Measurements from ENCODE around the gene ATXN1. TPM values are rescaled to one million over a fixed set of nuclear protein-coding genes. Genes with fewer than 3 reads are reported as not detected.

The ATXN1 gene
- total and polyA plus RNA-seq, 2 of the 8 experiments (the other 6 are each of a cell fraction or from before 2014, with no cell fraction given), result 1.6 to 4.0 TPM

GRCh38 chr6:16483315-16483875 is 277.9 kb downstream of the ATXN1 start:
- Histone ChIP-seq H4K20me1 (replicated peaks in 1 of 2; ENCODE audit: control insufficient read depth in 1 of 2, insufficient read depth in 2 of 2, low read length in 2 of 2) (no peaks in the 10 kb centered on the region), H2BK20ac (ENCODE audit: low read length) (no peak overlapping the region), H4K8ac (ENCODE audit: extremely low read depth, insufficient read depth, low read length) (no peak overlapping the region), H3K27ac (ENCODE audit: low read depth, low read length) (no peak overlapping the region), H3K36me3 (ENCODE audit: control insufficient read depth in 2 of 4, insufficient read depth in 4 of 4, low read length in 3 of 4) (no peaks in the 10 kb centered on the region), H3K9me3 (ENCODE audit: insufficient read depth in 2 of 2, low read depth in 1 of 2, low read length in 1 of 2) (peaks cover 0 to 4% of the 10 kb centered on the region in 2 experiments; a peak in 2 of 4 replicates), H4K5ac (ENCODE audit: insufficient read length, low read depth, low read length) (no peak overlapping the region), H3K79me2 (ENCODE audit: control insufficient read depth in 1 of 2, insufficient read depth in 2 of 2, low read length in 2 of 2) (no peaks in the 10 kb centered on the region), H2AFZ (ENCODE audit: low read length) (no peak overlapping the region), H3K56ac (replicated peaks; ENCODE audit: insufficient read length, low read depth, low read length) (no peak overlapping the region), H3K4me1 (replicated peaks in 1 of 4; ENCODE audit: control insufficient read depth in 3 of 4, insufficient read depth in 4 of 4, low read length in 3 of 4) (peaks cover 0 to 3% (median 1%) of the 10 kb centered on the region in 4 experiments; a peak in 1 of 7 replicates), H3K23me2 (ENCODE audit: low read depth, low read length) (no peaks in the 10 kb centered on the region; the same call in 1 of the 2 replicates), H2BK120ac (replicated peaks; ENCODE audit: low read depth, low read length) (no peak overlapping the region), H2AK5ac (ENCODE audit: low read depth, low read length) (no peak overlapping the region), H2BK15ac (ENCODE audit: low read length) (no peak overlapping the region), H3K14ac (ENCODE audit: insufficient read length) (no peak overlapping the region), H3K18ac (ENCODE audit: extremely low read depth, low read length) (no peak overlapping the region), H3K79me1 (ENCODE audit: low read depth, low read length) (no peaks in the 10 kb centered on the region), H3K4me2 (ENCODE audit: insufficient read depth in 1 of 2, low read depth in 2 of 2, low read length in 2 of 2) (no peak overlapping the region), H3K23ac (ENCODE audit: insufficient read length) (no peak overlapping the region), H2BK12ac (ENCODE audit: low read depth, low read length) (no peak overlapping the region), H3K27me3 (replicated peaks in 1 of 4; ENCODE audit: control insufficient read depth in 3 of 4, extremely low read depth in 1 of 4, insufficient read depth in 3 of 4, low read length in 3 of 4) (no peaks in the 10 kb centered on the region), H2BK5ac (ENCODE audit: low read depth, low read length) (no peak overlapping the region), H4K91ac (replicated peaks; ENCODE audit: insufficient read length, low read length) (no peak overlapping the region), H3K4me3 (ENCODE audit: extremely low read depth in 1 of 4, insufficient read depth in 2 of 4, low read depth in 3 of 4, low read length in 4 of 4) (no peak overlapping the region), H3K4ac (replicated peaks; ENCODE audit: insufficient read length, low read depth, low read length) (no peak overlapping the region), H3K9ac (replicated peaks in 1 of 4; ENCODE audit: extremely low read depth in 1 of 4, low read depth in 3 of 4, low read length in 3 of 4) (no peak overlapping the region)
- no peak for DNase-seq (ENCODE audit: low read depth in 1 of 2, low spot score in 2 of 2)
- 77% methylated on average over 2 of the region's 2 CpGs; no CpG with 5 or more reads in 1 of the 2 experiments for WGBS, 2 experiments (ENCODE audit: extremely low coverage in 1 of 2, insufficient coverage in 1 of 2, insufficient read length in 1 of 2, insufficient replicate concordance in 2 of 2, low coverage in 1 of 2, low lambda C conversion rate in 2 of 2, missing lambda C conversion rate in 1 of 2)
- CTCF ChIA-PET (ENCODE audit: partially characterized antibody), result no interaction called here
- POLR2A ChIA-PET (ENCODE audit: partially characterized antibody), result interaction anchor here (0.6 kb wide), 1 partner anchor 19 kb away, joined by 3 read pairs; no protein-coding TSS in a partner anchor
- FAIRE-seq, result no peak
- TF ChIP-seq SIX5 (IDR thresholded peaks at IDR 0.05; ENCODE audit: low read depth, low read length), result no peak
- no peak for TF ChIP-seq SIN3A (conservative IDR thresholded peaks at IDR 0.05 in 1 of 2, IDR thresholded peaks at IDR 0.05 in 1 of 2; ENCODE audit: low read depth in 1 of 2, low read length in 2 of 2)
- TF ChIP-seq ZNF274 (IDR thresholded peaks at IDR 0.05; ENCODE audit: borderline replicate concordance, extremely low read depth, low read length), result no peak
- no peak for TF ChIP-seq EP300 (IDR thresholded peaks at IDR 0.05; ENCODE audit: borderline replicate concordance in 1 of 2, low read depth in 2 of 2, low read length in 2 of 2)
- TF ChIP-seq, protein P1, sequence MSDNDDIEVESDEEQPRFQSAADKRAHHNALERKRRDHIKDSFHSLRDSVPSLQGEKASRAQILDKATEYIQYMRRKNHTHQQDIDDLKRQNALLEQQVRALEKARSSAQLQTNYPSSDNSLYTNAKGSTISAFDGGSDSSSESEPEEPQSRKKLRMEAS (IDR thresholded peaks at IDR 0.05), result no peak
- TF ChIP-seq, protein P2, sequence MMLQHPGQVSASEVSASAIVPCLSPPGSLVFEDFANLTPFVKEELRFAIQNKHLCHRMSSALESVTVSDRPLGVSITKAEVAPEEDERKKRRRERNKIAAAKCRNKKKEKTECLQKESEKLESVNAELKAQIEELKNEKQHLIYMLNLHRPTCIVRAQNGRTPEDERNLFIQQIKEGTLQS (IDR thresholded peaks at IDR 0.05; ENCODE audit: insufficient read depth, low read depth, low read length), result no peak
- TF ChIP-seq TEAD4 (IDR thresholded peaks at IDR 0.05; ENCODE audit: low read depth, low read length), result no peak
- TF ChIP-seq E2F6 (IDR thresholded peaks at IDR 0.05), result no peak
- no peak for TF ChIP-seq CBX8 (IDR thresholded peaks at IDR 0.05; ENCODE audit: borderline replicate concordance, low read depth, low read length)
- no peak for TF ChIP-seq USF2 (IDR thresholded peaks at IDR 0.05; ENCODE audit: low read length)
